HepG2 (cell line): ENCODE measurements around the gene INSRR. TPM values are rescaled to one million over a fixed set of nuclear protein-coding genes. Genes with fewer than 3 reads are reported as not detected.
A peak's percentile ranks its signal among the peaks of the same experiment; 100 is the strongest.

Source experiments
- CEBPB ChIP-seq: IDR thresholded peaks from 2 replicates; pipeline ENCODE4 v1.6.1; 2011; ENCODE audit warnings: low read depth, low read length, improper control_type of control experiment, borderline replicate concordance
- CSRNP2 ChIP-seq: sonication (generic); formaldehyde crosslinking; conservative IDR thresholded peaks from 2 replicates; pipeline ENCODE4 v1.8.0; 2022; ENCODE audit warnings: low read depth, missing genetic modification reagents
- ELF4 ChIP-seq: sonication (generic); formaldehyde crosslinking; IDR thresholded peaks from 2 replicates; pipeline ENCODE4 v1.5.0; 2020; ENCODE audit warnings: missing genetic modification reagents, mild to moderate bottlenecking, moderate library complexity, borderline replicate concordance
- FOXK1 ChIP-seq: sonication (generic); formaldehyde crosslinking; IDR thresholded peaks from 2 replicates; pipeline ENCODE4 v1.4.0; 2020; ENCODE audit warnings: low read depth, missing genetic modification reagents, borderline replicate concordance
- HOXA3 ChIP-seq: sonication (generic); formaldehyde crosslinking; IDR thresholded peaks from 2 replicates; pipeline ENCODE4 v1.5.0; 2020; ENCODE audit warnings: missing genetic modification reagents
- MEIS1 ChIP-seq: sonication (generic); formaldehyde crosslinking; IDR thresholded peaks from 2 replicates; pipeline ENCODE4 v1.9.0; 2021; ENCODE audit warnings: mild to moderate bottlenecking, missing genetic modification reagents, moderate library complexity, borderline replicate concordance
- NFATC3 ChIP-seq: sonication (generic); formaldehyde crosslinking; IDR thresholded peaks from 2 replicates; pipeline ENCODE4 v1.5.1; 2020; ENCODE audit warnings: mild to moderate bottlenecking, missing genetic modification reagents
- NR3C1 ChIP-seq: sonication (generic); formaldehyde crosslinking; IDR thresholded peaks from 2 replicates; pipeline ENCODE4 v1.4.0; 2020; ENCODE audit warnings: missing genetic modification reagents
- POLR2AphosphoS5 ChIP-seq: IDR thresholded peaks from 2 replicates; pipeline ENCODE4 v1.6.1; 2012; ENCODE audit warnings: low read depth, low read length
- SIX4 ChIP-seq: sonication (generic); formaldehyde crosslinking; IDR thresholded peaks from 2 replicates; pipeline ENCODE4 v1.4.0; 2020; ENCODE audit warnings: missing genetic modification reagents
- SP4 ChIP-seq: sonication (generic); formaldehyde crosslinking; IDR thresholded peaks from 2 replicates; pipeline ENCODE4 v1.8.1; 2023; ENCODE audit warnings: mild to moderate bottlenecking, missing genetic modification reagents
- SP5 ChIP-seq: IDR thresholded peaks from 2 replicates; pipeline ENCODE4 v1.6.1; 2016; ENCODE audit warnings: low read depth, borderline replicate concordance
- THAP11 ChIP-seq: IDR thresholded peaks from 2 replicates; pipeline ENCODE4 v1.6.1; 2016; ENCODE audit warnings: missing biosample characterization, missing genetic modification reagents
- USF2 ChIP-seq, 2 experiments: sonication (generic) in 1 of 2; formaldehyde crosslinking in 1 of 2; IDR thresholded peaks; 2 replicates each; pipeline versions ENCODE4 v1.5.1 to v1.6.1; 2011 to 2020; ENCODE audit warnings: borderline replicate concordance in 1 of 2, low read depth in 1 of 2, low read length in 1 of 2, mild to moderate bottlenecking in 1 of 2, missing genetic modification reagents in 1 of 2, moderate library complexity in 1 of 2
- ZNF143 ChIP-seq: sonication (generic); formaldehyde crosslinking; IDR thresholded peaks from 2 replicates; pipeline ENCODE4 v1.4.0; 2020; ENCODE audit warnings: missing genetic modification reagents
- ZNF256 ChIP-seq: sonication (generic); formaldehyde crosslinking; conservative IDR thresholded peaks from 2 replicates; pipeline ENCODE4 v1.4.0; 2020; ENCODE audit warnings: missing genetic modification reagents
- ZNF530 ChIP-seq: sonication (generic); formaldehyde crosslinking; IDR thresholded peaks from 2 replicates; pipeline ENCODE4 v1.5.0; 2020; ENCODE audit warnings: low read depth, mild to moderate bottlenecking, missing genetic modification reagents
- ZNF597 ChIP-seq: sonication (generic); formaldehyde crosslinking; IDR thresholded peaks from 2 replicates; pipeline ENCODE4 v1.5.0; 2020; ENCODE audit warnings: missing genetic modification reagents
- ZSCAN30 ChIP-seq: sonication (generic); formaldehyde crosslinking; IDR thresholded peaks from 2 replicates; pipeline ENCODE4 v1.5.0; 2020; ENCODE audit warnings: mild to moderate bottlenecking, missing genetic modification reagents
- polyA plus RNA-seq, 8 experiments: library from polyadenylated mRNA; depleted of rRNA in 3 of 8; stranded (reverse) in 7 of 8; unstranded in 1 of 8; fragments of >200 nt; fragmentation: Illumina TruSeq in 4 of 8; extraction: Trizol in 4 of 8; gene quantifications; 2 replicates each; pipeline versions ENCODE4 v1.2.1 to v1.2.3, GENCODE V29; 2011 to 2016; ENCODE audit warnings: low read depth in 4 of 8, missing spikeins in 1 of 8, mixed read lengths in 1 of 8; ENCODE audit not compliant: insufficient read depth in 1 of 8
- total RNA-seq, 5 experiments: library from RNA; depleted of rRNA; stranded (reverse); fragments of >200 nt; fragmentation: Illumina TruSeq; extraction: Trizol; gene quantifications; 2 replicates each; pipeline ENCODE4 v1.2.3, GENCODE V29; 2016; ENCODE audit warnings: low read depth in 1 of 5
- TF ChIP-seq, protein P1 (sequence below): sonication (generic); formaldehyde crosslinking; IDR thresholded peaks from 2 replicates; pipeline ENCODE4 v1.8.0; 2022; ENCODE audit warnings: missing genetic modification reagents, mild to moderate bottlenecking, borderline replicate concordance
- TF ChIP-seq, protein P2 (sequence below): sonication (generic); formaldehyde crosslinking; IDR thresholded peaks from 2 replicates; pipeline ENCODE4 v1.4.0; 2020; ENCODE audit warnings: missing genetic modification reagents

The INSRR gene
- total and polyA plus RNA-seq, 2 of the 13 experiments (the other 11 are each of a cell fraction or from before 2014, with no cell fraction given), result not detected

DNA sequence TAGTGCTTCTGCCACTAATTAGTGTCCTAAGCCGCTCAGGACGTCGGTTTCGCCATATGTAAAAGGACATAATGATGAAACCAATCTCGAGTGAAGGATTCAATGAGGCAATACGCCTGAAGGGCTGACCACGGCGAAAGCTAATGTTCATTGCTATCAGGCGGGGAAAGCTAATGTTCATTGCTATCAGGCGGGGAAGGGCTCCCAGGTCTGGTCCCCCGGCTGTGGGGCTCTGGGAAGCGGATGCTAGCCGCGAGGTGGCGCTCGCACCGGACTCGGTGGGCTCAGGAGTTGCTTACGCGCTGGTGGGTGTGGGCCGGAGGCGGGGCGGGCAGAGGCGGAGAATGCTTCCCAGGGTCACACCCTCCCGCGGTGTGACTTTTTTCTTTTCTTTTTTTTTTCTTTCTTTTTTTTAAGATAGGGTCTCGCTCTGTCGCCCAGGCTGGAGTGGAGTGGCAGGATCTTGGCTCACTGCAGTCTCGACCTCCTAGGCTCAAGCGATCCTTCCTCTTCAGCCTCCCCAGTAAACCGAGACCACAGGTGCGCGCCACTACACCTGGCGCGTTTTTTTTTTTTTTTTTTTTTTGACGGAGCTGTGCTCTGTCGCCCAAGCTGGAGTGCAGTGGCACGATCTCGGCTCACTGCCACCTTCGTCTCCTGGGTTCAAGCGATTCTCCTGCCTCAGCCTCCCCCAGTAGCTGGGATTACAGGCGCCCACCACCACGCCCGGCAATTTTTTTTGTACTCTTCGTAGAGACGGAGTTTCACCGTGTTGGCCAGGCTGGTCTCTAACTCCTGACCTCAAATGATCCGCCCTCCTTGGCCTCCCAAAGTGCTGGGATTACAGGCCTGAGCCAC is 33.5 kb upstream of the INSRR start (continued):
- TF ChIP-seq ZNF597 (CRISPR knock-in tag) (no peak), NR3C1 (no peak), MEIS1 (CRISPR knock-in tag) (no peak), ZNF530 (CRISPR knock-in tag) (no peak), THAP11 (0 out of 2 replicates have a peak, but pooled peaks have one; percentile 24), FOXK1 (peak; percentile 18; the same call in 1 of the 2 replicates), CSRNP2 (CRISPR knock-in tag) (no peak), ZNF256 (CRISPR knock-in tag) (no peak), NFATC3 (CRISPR knock-in tag) (no peak), CEBPB (peak; percentile 47; the same call in 1 of the 2 replicates), ELF4 (CRISPR knock-in tag) (no peak), ZSCAN30 (CRISPR knock-in tag) (no peak), SP5 (peak; percentile 62; the same call in 1 of the 2 replicates), ZNF143 (CRISPR knock-in tag) (no peak), USF2 (IDR thresholded peaks at IDR 0.05; ENCODE audit: low read depth, low read length) (no peak), USF2 (CRISPR knock-in tag; IDR thresholded peaks at IDR 0.05; ENCODE audit: borderline replicate concordance) (no peak), HOXA3 (peak; percentile 50; the same call in 1 of the 2 replicates), SIX4 (CRISPR knock-in tag) (no peak), POLR2AphosphoS5 (no peak), SP4 (CRISPR knock-in tag) (no peak)
- TF ChIP-seq, protein P1, sequence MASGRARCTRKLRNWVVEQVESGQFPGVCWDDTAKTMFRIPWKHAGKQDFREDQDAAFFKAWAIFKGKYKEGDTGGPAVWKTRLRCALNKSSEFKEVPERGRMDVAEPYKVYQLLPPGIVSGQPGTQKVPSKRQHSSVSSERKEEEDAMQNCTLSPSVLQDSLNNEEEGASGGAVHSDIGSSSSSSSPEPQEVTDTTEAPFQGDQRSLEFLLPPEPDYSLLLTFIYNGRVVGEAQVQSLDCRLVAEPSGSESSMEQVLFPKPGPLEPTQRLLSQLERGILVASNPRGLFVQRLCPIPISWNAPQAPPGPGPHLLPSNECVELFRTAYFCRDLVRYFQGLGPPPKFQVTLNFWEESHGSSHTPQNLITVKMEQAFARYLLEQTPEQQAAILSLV (CRISPR knock-in tag), result no peak
- TF ChIP-seq, protein P2, sequence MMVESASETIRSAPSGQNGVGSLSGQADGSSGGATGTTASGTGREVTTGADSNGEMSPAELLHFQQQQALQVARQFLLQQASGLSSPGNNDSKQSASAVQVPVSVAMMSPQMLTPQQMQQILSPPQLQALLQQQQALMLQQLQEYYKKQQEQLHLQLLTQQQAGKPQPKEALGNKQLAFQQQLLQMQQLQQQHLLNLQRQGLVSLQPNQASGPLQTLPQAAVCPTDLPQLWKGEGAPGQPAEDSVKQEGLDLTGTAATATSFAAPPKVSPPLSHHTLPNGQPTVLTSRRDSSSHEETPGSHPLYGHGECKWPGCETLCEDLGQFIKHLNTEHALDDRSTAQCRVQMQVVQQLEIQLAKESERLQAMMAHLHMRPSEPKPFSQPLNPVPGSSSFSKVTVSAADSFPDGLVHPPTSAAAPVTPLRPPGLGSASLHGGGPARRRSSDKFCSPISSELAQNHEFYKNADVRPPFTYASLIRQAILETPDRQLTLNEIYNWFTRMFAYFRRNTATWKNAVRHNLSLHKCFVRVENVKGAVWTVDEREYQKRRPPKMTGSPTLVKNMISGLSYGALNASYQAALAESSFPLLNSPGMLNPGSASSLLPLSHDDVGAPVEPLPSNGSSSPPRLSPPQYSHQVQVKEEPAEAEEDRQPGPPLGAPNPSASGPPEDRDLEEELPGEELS (CRISPR knock-in tag), result no peak
